Chondrocyte (in vitro differentiated cells): Measurements from ENCODE around the gene PTPRN2. TPM values are rescaled to one million over a fixed set of nuclear protein-coding genes. Genes with fewer than 3 reads are reported as not detected.

Source experiments
- DNase-seq: peaks from one replicate; pipeline ENCODE4 v3.0.0; 2021; ENCODE audit warnings: mixed read lengths, low spot score
- H3K27ac Mint-ChIP-seq: one replicate; pipeline ENCODE4 v1.8.0; 2021; ENCODE audit warnings: mild to moderate bottlenecking, moderate library complexity, mixed read lengths; ENCODE audit not compliant: unreplicated experiment
- H3K27me3 Mint-ChIP-seq: 2 replicates; pipeline ENCODE4 v1.8.0; 2021; ENCODE audit warnings: low read depth, mixed read lengths
- H3K36me3 Mint-ChIP-seq: 2 replicates; pipeline ENCODE4 v1.8.0; 2021; ENCODE audit warnings: low read depth, mixed read lengths
- H3K4me1 Mint-ChIP-seq: 2 replicates; pipeline ENCODE4 v1.8.0; 2021; ENCODE audit warnings: low read depth, mild to moderate bottlenecking, mixed read lengths
- H3K4me3 Mint-ChIP-seq: one replicate; pipeline ENCODE4 v1.8.0; 2021; ENCODE audit warnings: mild to moderate bottlenecking, moderate library complexity, mixed read lengths; ENCODE audit not compliant: unreplicated experiment
- H3K9me3 Mint-ChIP-seq: 2 replicates; pipeline ENCODE4 v1.8.0; 2021; ENCODE audit warnings: low read depth, mixed read lengths
- total RNA-seq: library from RNA; stranded (reverse); gene quantifications from 3 replicates; pipeline ENCODE4 v1.2.1, GENCODE V29; 2021
- TF ChIP-seq, protein P1 (sequence below): fragments of 200-600 bp; sonication (generic); IDR thresholded peaks from 2 replicates; pipeline ENCODE4 v1.5.0; 2021; ENCODE audit warnings: antibody characterized with exemption, mild to moderate bottlenecking, moderate library complexity

PTPRN2 gene
- total RNA-seq, 1 donor from 2014 or later = 0.30 TPM

DNA sequence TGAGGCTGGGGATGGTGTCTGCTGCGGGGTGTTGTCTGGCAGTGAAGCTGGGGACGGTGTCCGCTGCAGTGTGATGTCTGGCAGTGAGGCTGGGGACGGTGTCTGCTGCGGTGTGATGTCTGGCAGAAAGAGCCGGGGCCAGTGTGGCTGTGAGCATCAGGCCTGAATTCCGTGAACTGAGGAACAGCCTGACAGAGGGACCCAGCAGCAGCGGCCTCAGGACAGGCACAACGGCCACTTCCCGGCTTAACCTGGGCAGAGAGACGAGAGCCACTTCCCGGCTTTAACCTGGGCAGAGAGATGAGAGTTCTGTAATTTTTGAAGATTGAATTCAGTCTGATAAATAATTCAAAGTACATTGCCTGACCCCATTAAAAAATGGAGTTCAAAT lies 321.2 kb downstream of the PTPRN2 start:
- Mint-ChIP-seq H3K36me3 (no peaks in the 10 kb centered on the region), H3K27me3 (no peaks in the 10 kb centered on the region), H3K27ac (no peak overlapping the region), H3K9me3 (peaks cover 6% of the 10 kb centered on the region), H3K4me1 (no peaks in the 10 kb centered on the region), H3K4me3 (no peak overlapping the region)
- DNase-seq = peak; percentile 79
- TF ChIP-seq, protein P1, sequence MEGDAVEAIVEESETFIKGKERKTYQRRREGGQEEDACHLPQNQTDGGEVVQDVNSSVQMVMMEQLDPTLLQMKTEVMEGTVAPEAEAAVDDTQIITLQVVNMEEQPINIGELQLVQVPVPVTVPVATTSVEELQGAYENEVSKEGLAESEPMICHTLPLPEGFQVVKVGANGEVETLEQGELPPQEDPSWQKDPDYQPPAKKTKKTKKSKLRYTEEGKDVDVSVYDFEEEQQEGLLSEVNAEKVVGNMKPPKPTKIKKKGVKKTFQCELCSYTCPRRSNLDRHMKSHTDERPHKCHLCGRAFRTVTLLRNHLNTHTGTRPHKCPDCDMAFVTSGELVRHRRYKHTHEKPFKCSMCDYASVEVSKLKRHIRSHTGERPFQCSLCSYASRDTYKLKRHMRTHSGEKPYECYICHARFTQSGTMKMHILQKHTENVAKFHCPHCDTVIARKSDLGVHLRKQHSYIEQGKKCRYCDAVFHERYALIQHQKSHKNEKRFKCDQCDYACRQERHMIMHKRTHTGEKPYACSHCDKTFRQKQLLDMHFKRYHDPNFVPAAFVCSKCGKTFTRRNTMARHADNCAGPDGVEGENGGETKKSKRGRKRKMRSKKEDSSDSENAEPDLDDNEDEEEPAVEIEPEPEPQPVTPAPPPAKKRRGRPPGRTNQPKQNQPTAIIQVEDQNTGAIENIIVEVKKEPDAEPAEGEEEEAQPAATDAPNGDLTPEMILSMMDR = no peak

DNA sequence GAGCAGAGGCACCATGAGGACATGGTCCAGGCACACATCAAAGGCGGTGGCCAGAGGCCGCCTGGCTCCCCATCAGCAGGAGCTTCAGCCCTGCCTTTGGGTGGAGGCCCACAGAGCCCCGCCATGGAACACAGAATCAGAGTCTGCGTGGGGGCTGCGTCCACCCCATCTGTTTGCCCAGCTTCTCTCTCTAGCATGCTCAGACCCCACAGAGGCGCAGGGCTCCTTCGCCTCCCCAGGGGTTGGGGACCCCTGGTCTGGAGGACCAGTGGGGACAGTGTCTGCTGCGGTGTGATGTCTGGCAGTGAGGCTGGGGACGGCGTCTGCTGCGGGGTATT lies 321.9 kb downstream of the PTPRN2 start:
- Mint-ChIP-seq H3K9me3 (peaks cover 6% of the 10 kb centered on the region), H3K27me3 (no peaks in the 10 kb centered on the region), H3K27ac (no peak overlapping the region), H3K36me3 (no peaks in the 10 kb centered on the region), H3K4me3 (no peak overlapping the region), H3K4me1 (no peaks in the 10 kb centered on the region)
- TF ChIP-seq, protein P1 = no peak
- peak; percentile 56 for DNase-seq

DNA sequence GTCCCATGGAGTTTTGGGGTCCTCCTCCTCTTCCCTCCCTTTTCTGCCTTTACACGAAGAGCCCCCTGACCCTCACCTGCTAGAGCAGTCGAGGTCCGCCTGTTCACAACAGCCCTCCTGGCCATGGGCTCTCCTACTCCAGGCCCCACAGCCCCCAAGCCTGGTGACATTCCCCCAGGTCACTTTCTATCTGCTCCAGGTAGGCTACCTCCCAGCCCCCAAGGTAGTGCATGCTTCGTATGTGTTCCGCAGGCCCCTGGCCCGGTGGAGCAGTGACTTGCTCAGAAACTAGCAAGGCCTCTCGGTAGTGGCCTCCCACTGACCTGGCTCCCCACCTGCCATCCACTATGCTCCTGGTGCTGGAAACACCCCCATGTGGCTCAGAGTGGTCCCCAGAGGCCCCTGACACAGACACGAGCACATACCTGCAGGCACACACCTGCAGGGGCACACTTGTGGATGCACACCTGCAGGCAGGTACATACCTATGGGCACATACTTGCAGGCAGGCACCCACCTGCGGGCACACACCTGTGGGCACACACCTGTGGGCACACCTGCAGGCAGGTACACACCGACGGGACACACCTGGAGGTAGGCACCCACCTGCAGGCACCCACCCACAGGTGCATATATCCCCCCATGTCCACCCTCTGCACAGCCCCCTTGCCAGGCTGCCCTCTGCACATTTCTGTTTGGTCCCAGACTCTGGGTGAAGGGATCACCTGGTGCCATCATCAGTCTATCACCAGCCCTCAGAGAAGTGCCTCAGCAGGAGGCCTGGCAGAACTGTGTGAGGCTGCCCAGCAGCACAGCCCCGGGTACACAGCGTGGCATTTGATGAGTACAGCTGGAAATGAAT lies 322.5 kb downstream of the PTPRN2 start:
- Mint-ChIP-seq H3K36me3 (no peaks in the 10 kb centered on the region), H3K27me3 (no peaks in the 10 kb centered on the region), H3K9me3 (peaks cover 10% of the 10 kb centered on the region), H3K27ac (no peak overlapping the region), H3K4me3 (no peak overlapping the region), H3K4me1 (no peaks in the 10 kb centered on the region)
- TF ChIP-seq, protein P1 = no peak
- DNase-seq = peak; percentile 93

DNA sequence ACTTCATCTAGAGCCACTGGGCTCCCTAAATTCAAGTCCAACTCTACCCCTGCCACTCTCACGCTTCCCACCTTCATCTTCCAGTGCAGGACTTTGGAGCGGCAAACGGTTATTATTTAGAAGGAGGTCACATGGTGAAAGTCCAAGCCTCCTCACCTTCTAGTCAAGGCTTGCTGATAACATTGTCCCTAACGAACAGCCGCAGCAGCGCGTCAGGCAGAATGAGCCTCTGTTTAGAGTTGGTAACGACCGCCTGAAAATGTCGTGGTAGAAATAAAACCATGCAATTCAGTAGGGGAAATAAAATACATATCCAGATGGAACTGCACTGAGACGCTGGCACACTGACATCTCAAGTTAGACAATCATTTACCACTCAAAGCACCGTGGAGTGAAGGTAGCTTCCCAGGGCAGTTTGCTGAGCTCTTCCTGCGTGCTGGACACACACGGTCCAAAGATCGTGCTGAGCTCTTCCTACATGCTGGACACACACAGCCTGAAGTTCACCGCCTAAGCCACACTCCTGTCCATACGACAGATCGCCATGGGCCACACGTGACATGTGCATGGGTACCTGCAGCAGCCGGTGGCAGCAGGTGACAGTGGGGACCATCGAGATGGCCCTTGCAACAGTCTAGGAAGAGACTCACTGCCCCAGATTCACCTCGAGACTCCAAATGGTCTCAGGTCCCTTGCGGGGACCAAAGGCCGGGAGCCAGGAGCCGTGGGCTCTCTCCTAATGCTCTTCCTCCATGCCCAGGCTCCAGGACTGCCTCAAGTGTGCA lies 323.5 kb downstream of the PTPRN2 start:
- no peak overlapping the region for H3K4me3 Mint-ChIP-seq
- H3K9me3 Mint-ChIP-seq = peaks cover 5% of the 10 kb centered on the region
- TF ChIP-seq, protein P1 = no peak
- peak; percentile 61 for DNase-seq
- H3K4me1 Mint-ChIP-seq = no peaks in the 10 kb centered on the region
- no peaks in the 10 kb centered on the region for H3K27me3 Mint-ChIP-seq
- no peak overlapping the region for H3K27ac Mint-ChIP-seq
- H3K36me3 Mint-ChIP-seq = no peaks in the 10 kb centered on the region

DNA sequence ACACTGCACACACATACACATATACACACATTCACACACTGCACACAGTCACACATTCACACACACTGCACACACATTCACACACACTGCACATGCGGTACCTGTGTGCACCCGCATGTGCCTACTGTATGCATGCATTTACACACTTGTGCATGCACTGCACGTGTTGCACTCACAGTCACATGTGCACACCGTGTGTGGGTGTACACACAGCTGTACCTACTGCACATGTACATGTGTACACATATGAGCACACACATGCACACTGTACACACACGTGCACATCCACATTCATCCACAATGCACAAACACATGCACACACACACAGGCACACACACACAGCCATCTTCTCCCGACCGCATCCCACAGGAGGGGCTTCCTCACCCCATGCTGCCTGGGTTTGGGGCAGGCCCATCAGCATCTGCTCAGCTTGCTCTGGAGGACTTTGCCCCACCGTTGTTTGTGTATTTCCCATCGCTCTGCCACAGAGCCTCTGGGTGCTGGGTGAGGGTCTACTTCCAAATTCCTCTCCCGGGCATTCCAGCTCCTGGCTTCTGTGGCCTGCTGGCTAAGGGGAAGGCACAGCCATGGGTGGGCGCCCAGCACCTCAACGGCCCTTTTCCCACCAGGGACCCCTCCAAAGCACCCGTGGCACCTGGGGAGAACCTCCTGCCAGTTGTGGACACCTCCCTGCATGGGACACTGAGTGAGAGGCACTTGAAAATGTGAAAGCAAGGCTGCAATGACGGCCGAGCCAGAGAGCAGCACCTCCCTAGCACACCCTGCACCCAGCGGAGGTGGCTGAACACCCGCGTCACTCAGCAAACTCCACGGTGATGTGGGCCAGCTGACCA lies 324.3 kb downstream of the PTPRN2 start:
- Mint-ChIP-seq H3K36me3 (no peaks in the 10 kb centered on the region), H3K27ac (no peak overlapping the region), H3K9me3 (peaks cover 11% of the 10 kb centered on the region), H3K4me3 (no peak overlapping the region), H3K4me1 (no peaks in the 10 kb centered on the region), H3K27me3 (no peaks in the 10 kb centered on the region)
- TF ChIP-seq, protein P1 = no peak
- peak; percentile 76 for DNase-seq
